HCT116 (cell line): ENCODE results near the gene APOL4. TPM values are rescaled to one million over a fixed set of nuclear protein-coding genes. Genes with fewer than 3 reads are reported as not detected.

Experiments used
- ATAC-seq: fragments of 200-7000 bp; cut with Tn5 transposase; 2 replicates; pipeline ENCODE4 v1.9.1; 2020; ENCODE audit warnings: mild to moderate bottlenecking, moderate library complexity
- BruUV-seq: library from RNA; stranded (reverse); fragments of 400-500 nt; replicated peaks from 2 replicates; lab custom pipeline; 2021; lab: Mats Ljungman, UMichigan
- CTCF ChIA-PET: fragments of 300-600 bp; sonication (Branson Sonifier 250); formaldehyde crosslinking; loops from one replicate; lab custom pipeline; 2021; ENCODE audit warnings: antibody characterized with exemption; lab: Charles Lee
- POLR2A ChIA-PET: fragments of 300-600, 350-600 bp; sonication (Branson Sonifier 250); formaldehyde crosslinking; loops from one replicate; lab custom pipeline; 2021; ENCODE audit warnings: antibody characterized with exemption; lab: Charles Lee
- RAD21 ChIA-PET, 2 experiments: fragments of 300-600 bp; sonication (Branson Sonifier 250); formaldehyde crosslinking; loops; one replicate each; lab custom pipeline; 2023; ENCODE audit warnings: low total read pairs in 2 of 2; ENCODE audit not compliant: uncharacterized antibody in 2 of 2, unreplicated experiment in 2 of 2, low non-redundant PET in 1 of 2; lab: Charles Lee
- DNase-seq: peaks from one replicate; pipeline ENCODE4 v3.0.0-alpha.2; 2010; ENCODE audit warnings: low read depth, low spot score
- H2AFZ ChIP-seq: fragments of 200-600 bp; shearing (Covaris generic), sonication (generic); 2 replicates; pipeline ENCODE4 v1.6.1; 2017; ENCODE audit warnings: low read depth, mixed run types, mixed read lengths, antibody characterized with exemption, low read length; ENCODE audit not compliant: poor library complexity, severe bottlenecking
- H3K27ac ChIP-seq: 2 replicates; pipeline ENCODE4 v1.5.1; 2012; ENCODE audit warnings: low read depth, low read length
- H3K27me3 ChIP-seq: fragments of 200-600 bp; sonication (generic); 2 replicates; pipeline ENCODE4 v1.6.1; 2016; ENCODE audit warnings: mixed run types, low read length, mixed read lengths; ENCODE audit not compliant: insufficient read depth
- H3K36me3 ChIP-seq, 2 experiments: fragments of 200-500 bp in 1 of 2; fragments of 200-600 bp in 1 of 2; sonication (Bioruptor generic) in 1 of 2; sonication (generic) in 1 of 2; 2 replicates each; pipeline versions ENCODE4 v1.5.1 to v1.6.1; 2014 to 2016; ENCODE audit warnings: low read length in 2 of 2, inconsistent platforms in 1 of 2, mixed read lengths in 1 of 2, mixed run types in 1 of 2; ENCODE audit not compliant: insufficient read depth in 2 of 2, control insufficient read depth in 1 of 2
- H3K4me1 ChIP-seq, 2 experiments: fragments of 200-600 bp in 1 of 2; sonication (generic) in 1 of 2; 2 replicates each; pipeline versions ENCODE4 v1.5.1 to v1.6.1; 2012 to 2017; ENCODE audit warnings: low read length in 2 of 2, inconsistent platforms in 1 of 2, mild to moderate bottlenecking in 1 of 2, mixed read lengths in 1 of 2, mixed run types in 1 of 2, moderate library complexity in 1 of 2; ENCODE audit not compliant: insufficient read depth in 2 of 2, control insufficient read depth in 1 of 2
- H3K4me2 ChIP-seq: fragments of 200-600 bp; sonication (generic); 2 replicates; pipeline ENCODE4 v1.6.1; 2017; ENCODE audit warnings: mixed run types, low read length, mixed read lengths
- H3K4me3 ChIP-seq, 2 experiments: fragments of 200-600 bp in 1 of 2; sonication (generic) in 1 of 2; replicated peaks in 1 of 2; 2 replicates each; pipeline ENCODE4 v1.5.1; 2011 to 2016; ENCODE audit warnings: low read length in 2 of 2, control low read depth in 1 of 2, low read depth in 1 of 2, mild to moderate bottlenecking in 1 of 2, mixed read lengths in 1 of 2, mixed run types in 1 of 2
- H3K79me2 ChIP-seq: fragments of 200-600 bp; sonication (generic); 2 replicates; pipeline ENCODE4 v1.6.1; 2017; ENCODE audit warnings: mild to moderate bottlenecking, mixed run types, low read length, moderate library complexity, mixed read lengths; ENCODE audit not compliant: insufficient read depth
- H3K9ac ChIP-seq: fragments of 200-600 bp; sonication (generic); 2 replicates; pipeline ENCODE4 v1.6.1; 2016; ENCODE audit warnings: low read length, mixed read lengths
- H3K9me2 ChIP-seq: fragments of 200-600 bp; sonication (generic), shearing (Covaris generic); 2 replicates; pipeline ENCODE4 v1.6.1; 2017; ENCODE audit warnings: mixed run types, mild to moderate bottlenecking, moderate library complexity; ENCODE audit not compliant: insufficient read depth
- H3K9me3 ChIP-seq, 2 experiments: fragments of 200-500 bp in 1 of 2; fragments of 200-600 bp in 1 of 2; sonication (Bioruptor generic) in 1 of 2; sonication (generic) in 1 of 2; 2 replicates each; pipeline ENCODE4 v1.6.1; 2014 to 2017; ENCODE audit warnings: low read length in 2 of 2, mixed read lengths in 2 of 2, inconsistent platforms in 1 of 2, low read depth in 1 of 2, mild to moderate bottlenecking in 1 of 2, mixed run types in 1 of 2, moderate library complexity in 1 of 2; ENCODE audit not compliant: control insufficient read depth in 1 of 2, insufficient read depth in 1 of 2
- H4K20me1 ChIP-seq: fragments of 200-600 bp; sonication (generic), shearing (Covaris generic); 2 replicates; pipeline ENCODE4 v1.6.1; 2017; ENCODE audit warnings: mixed run types, mild to moderate bottlenecking, moderate library complexity; ENCODE audit not compliant: insufficient read depth
- CEBPB ChIP-seq: IDR thresholded peaks from 2 replicates; pipeline ENCODE4 v1.6.1; 2012; ENCODE audit warnings: low read depth
- ELF1 ChIP-seq: IDR thresholded peaks from 2 replicates; pipeline ENCODE4 v1.6.1; 2012; ENCODE audit warnings: low read depth, borderline replicate concordance
- EZH2 ChIP-seq: fragments of 200-600 bp; sonication (generic); IDR thresholded peaks from 2 replicates; pipeline ENCODE4 v1.6.1; 2017; ENCODE audit warnings: antibody characterized with exemption, mixed run types
- EZH2phosphoT487 ChIP-seq: fragments of 200-600 bp; IDR thresholded peaks from 2 replicates; pipeline ENCODE4 v1.6.1; 2018; ENCODE audit warnings: antibody characterized with exemption, borderline replicate concordance
- POLR2A ChIP-seq: IDR thresholded peaks from 2 replicates; pipeline ENCODE4 v1.7.0; 2011; ENCODE audit warnings: borderline replicate concordance; ENCODE audit not compliant: insufficient read depth, insufficient read length; ENCODE audit errors: extremely low read depth
- SP1 ChIP-seq: IDR thresholded peaks from 2 replicates; pipeline ENCODE4 v1.6.1; 2012; ENCODE audit warnings: low read depth
- ZBTB33 ChIP-seq: IDR thresholded peaks from 2 replicates; pipeline ENCODE4 v1.6.1; 2011; ENCODE audit warnings: mild to moderate bottlenecking, low read length, moderate library complexity; ENCODE audit not compliant: insufficient replicate concordance; ENCODE audit errors: extremely low read depth
- ZFX ChIP-seq: fragments of 450-650 bp; IDR thresholded peaks from 2 replicates; pipeline ENCODE4 v1.6.1; 2017
- intact Hi-C: fragments of 100-400 bp; cut with micrococcal nuclease; formaldehyde crosslinking; loops from 2 replicates; pipeline ENCODE4 v1.10.0; 2022
- total RNA-seq: library from RNA; stranded (reverse); gene quantifications from one replicate; pipeline ENCODE4 v1.2.1, GENCODE V29; 2021; ENCODE audit not compliant: unreplicated experiment

APOL4 gene
- total RNA-seq, 1 experiment from 2014 or later, result not detected

- RAD21 ChIA-PET, result no interaction called here
- POLR2A ChIA-PET, result interaction anchor here (1.5 kb wide), 1 partner anchor 10 kb away, joined by 4 read pairs; the partner anchor contains the start of gene APOL2
- Histone ChIP-seq H3K27ac (no peak overlapping the region), H3K9me3 (no peaks in the 10 kb centered on the region), H3K79me2 (no peaks in the 10 kb centered on the region), H2AFZ (no peak overlapping the region), H3K27me3 (no peaks in the 10 kb centered on the region), H3K4me2 (no peak overlapping the region), H3K36me3 (no peaks in the 10 kb centered on the region), H3K4me3 (no peak overlapping the region), H3K9ac (no peak overlapping the region), H3K4me1 (no peaks in the 10 kb centered on the region), H4K20me1 (no peaks in the 10 kb centered on the region), H3K9me2 (no peaks in the 10 kb centered on the region)
- BruUV-seq, result no TSS peak
- no peak for ATAC-seq
- TF ChIP-seq POLR2A (no peak), ELF1 (no peak), SP1 (no peak), ZBTB33 (no peak), EZH2 (no peak), ZFX (no peak), EZH2phosphoT487 (no peak)
- DNase-seq, result no peak
- intact Hi-C loops, result no loop called here
- CTCF ChIA-PET, result interaction anchor here (1.5 kb wide), 1 partner anchor 37 kb away, joined by 3 read pairs; no protein-coding TSS in a partner anchor
Observed at GRCh38 chr22:36249160-36249559, 47.6 kb upstream of the APOL4 start.

GRCh38 chr22:36247955-36248354 lies 46.3 kb upstream of the APOL4 start:
- RAD21 ChIA-PET, result no interaction called here
- no peak for ATAC-seq
- no peak overlapping the region for H2AFZ ChIP-seq

More at GRCh38 chr22:36247955-36248354, 46.3 kb upstream of the APOL4 start:
- H3K36me3 ChIP-seq, result no peaks in the 10 kb centered on the region
- no peaks in the 10 kb centered on the region for H4K20me1 ChIP-seq
- CTCF ChIA-PET, result no interaction called here
- H3K27ac ChIP-seq, result no peak overlapping the region
- H3K9me2 ChIP-seq, result no peaks in the 10 kb centered on the region
- POLR2A ChIA-PET, result no interaction called here
- H3K79me2 ChIP-seq, result no peaks in the 10 kb centered on the region
- H3K9me3 ChIP-seq, result no peaks in the 10 kb centered on the region
- H3K4me3 ChIP-seq, result no peak overlapping the region
- no peaks in the 10 kb centered on the region for H3K27me3 ChIP-seq
- H3K4me2 ChIP-seq, result no peak overlapping the region
- BruUV-seq, result no TSS peak
- no peak overlapping the region for H3K9ac ChIP-seq
- H3K4me1 ChIP-seq, result no peaks in the 10 kb centered on the region
- no peak for DNase-seq
- no peak for TF ChIP-seq CEBPB
- TF ChIP-seq, all 23 proteins: peak for 0
- intact Hi-C loops, result no loop called here
